HUES64 (cell line): ENCODE measurements around the gene ORAI2.

Experiments used
- H3K27ac ChIP-seq: 2 replicates; pipeline ENCODE4 v1.7.0; 2013; ENCODE audit warnings: low read depth, low read length, inconsistent platforms
- H3K27me3 ChIP-seq: 2 replicates; pipeline ENCODE4 v1.6.1; 2013; ENCODE audit warnings: mild to moderate bottlenecking, low read length; ENCODE audit not compliant: insufficient read depth
- H3K36me3 ChIP-seq: 2 replicates; pipeline ENCODE4 v1.6.1; 2013; ENCODE audit warnings: mild to moderate bottlenecking, low read length; ENCODE audit not compliant: insufficient read depth
- H3K4me1 ChIP-seq: 2 replicates; pipeline ENCODE4 v1.6.1; 2013; ENCODE audit warnings: mild to moderate bottlenecking, low read length, moderate library complexity; ENCODE audit not compliant: insufficient read depth
- H3K4me3 ChIP-seq: 2 replicates; pipeline ENCODE4 v1.5.1; 2013; ENCODE audit warnings: mild to moderate bottlenecking, low read length, moderate library complexity
- H3K9ac ChIP-seq: 2 replicates; pipeline ENCODE4 v1.6.1; 2013; ENCODE audit warnings: mild to moderate bottlenecking, low read depth, low read length
- H3K9me3 ChIP-seq: 2 replicates; pipeline ENCODE4 v1.6.1; 2013; ENCODE audit warnings: low read depth, low read length; ENCODE audit not compliant: insufficient read depth
- WGBS: fragments of 150-250, 120-280 bp; methylation state at CpG from one replicate; pipeline ENCODE4 v1.1.7; 2013; ENCODE audit warnings: missing lambda C conversion rate; 5-methylcytosine and 5-hydroxymethylcytosine counted together

Gene ORAI2

GRCh38 chr7:102459221-102459844 is 26.0 kb downstream of the ORAI2 start:
- Histone ChIP-seq H3K9ac (no peak overlapping the region), H3K9me3 (no peaks in the 10 kb centered on the region), H3K27ac (no peak overlapping the region), H3K4me3 (no peak overlapping the region), H3K27me3 (no peaks in the 10 kb centered on the region), H3K36me3 (peaks cover 36% of the 10 kb centered on the region), H3K4me1 (no peaks in the 10 kb centered on the region)
- 95% methylated on average over 24 of the region's 24 CpGs for WGBS

GRCh38 chr7:102460467-102460866 is 27.1 kb downstream of the ORAI2 start:
- WGBS = 94% methylated on average over 8 of the region's 8 CpGs
- Histone ChIP-seq H3K27ac (no peak overlapping the region), H3K4me3 (no peak overlapping the region), H3K4me1 (no peaks in the 10 kb centered on the region), H3K36me3 (peaks cover 36% of the 10 kb centered on the region), H3K27me3 (no peaks in the 10 kb centered on the region), H3K9me3 (no peaks in the 10 kb centered on the region), H3K9ac (no peak overlapping the region)

GRCh38 chr7:102463841-102464576 is 30.6 kb downstream of the ORAI2 start:
- H3K36me3 ChIP-seq = peaks cover 11% of the 10 kb centered on the region
- peak overlapping the region; percentile 77 for H3K27ac ChIP-seq
- peak overlapping the region; percentile 99 for H3K4me3 ChIP-seq
- H3K9me3 ChIP-seq = no peaks in the 10 kb centered on the region
- no peaks in the 10 kb centered on the region for H3K27me3 ChIP-seq
- peak overlapping the region; percentile 94 for H3K9ac ChIP-seq
- 18% methylated on average over 23 of the region's 24 CpGs for WGBS
- no peaks in the 10 kb centered on the region for H3K4me1 ChIP-seq

- H3K27ac ChIP-seq = peak within 1 kb of the TSS; percentile 77
- H3K9ac ChIP-seq = peak within 1 kb of the TSS; percentile 94
- WGBS = under 1% methylated on average over 81 of the region's 81 CpGs
- no peaks in the 10 kb centered on the region for H3K9me3 ChIP-seq
- H3K27me3 ChIP-seq = no peaks in the 10 kb centered on the region
- H3K36me3 ChIP-seq = peaks cover 9% of the 10 kb centered on the region
- peak within 1 kb of the TSS; percentile 99 for H3K4me3 ChIP-seq
- H3K4me1 ChIP-seq = no peaks in the 10 kb centered on the region
Measured at GRCh38 chr7:102464577-102465280, 31.4 kb downstream of the ORAI2 start, which contains the start of the genes ALKBH4 and LRWD1. TSS of gene ALKBH4 (minus strand) at chr7:102464863. CDS start at chr7:102464836, 27 bp downstream. TSS of gene LRWD1 (plus strand) at chr7:102464984. CDS start at chr7:102465081, 97 bp downstream.

GRCh38 chr7:102466097-102466496 is 32.7 kb downstream of the ORAI2 start:
- Histone ChIP-seq H3K9ac (no peak overlapping the region), H3K9me3 (no peaks in the 10 kb centered on the region), H3K4me3 (peak overlapping the region; percentile 99), H3K27me3 (no peaks in the 10 kb centered on the region), H3K27ac (no peak overlapping the region), H3K36me3 (peaks cover 14% of the 10 kb centered on the region), H3K4me1 (no peaks in the 10 kb centered on the region)
- WGBS = 91% methylated on average over 7 of the region's 7 CpGs

- Histone ChIP-seq H3K27me3 (no peaks in the 10 kb centered on the region), H3K4me3 (no peak overlapping the region), H3K9ac (no peak overlapping the region), H3K36me3 (peaks cover 23% of the 10 kb centered on the region), H3K27ac (no peak overlapping the region), H3K4me1 (no peaks in the 10 kb centered on the region), H3K9me3 (no peaks in the 10 kb centered on the region)
- WGBS = 95% methylated on average over 24 of the region's 24 CpGs
Measured at GRCh38 chr7:102467581-102468477, 34.5 kb downstream of the ORAI2 start.

- no peaks in the 10 kb centered on the region for H3K9me3 ChIP-seq
- H3K4me1 ChIP-seq = no peaks in the 10 kb centered on the region
- no peak overlapping the region for H3K4me3 ChIP-seq
- peaks cover 31% of the 10 kb centered on the region for H3K36me3 ChIP-seq
- WGBS = 93% methylated on average over 40 of the region's 40 CpGs
- H3K9ac ChIP-seq = no peak overlapping the region
- H3K27ac ChIP-seq = no peak overlapping the region
- no peaks in the 10 kb centered on the region for H3K27me3 ChIP-seq
Measured at GRCh38 chr7:102468478-102469350, 35.3 kb downstream of the ORAI2 start.

GRCh38 chr7:102469351-102469971 is 36.1 kb downstream of the ORAI2 start:
- H3K9me3 ChIP-seq = no peaks in the 10 kb centered on the region
- whole genome bisulfite sequencing = 94% methylated on average over 24 of the region's 24 CpGs
- no peaks in the 10 kb centered on the region for H3K27me3 ChIP-seq
- H3K9ac ChIP-seq = no peak overlapping the region
- no peak overlapping the region for H3K27ac ChIP-seq
- no peak overlapping the region for H3K4me3 ChIP-seq
- peaks cover 31% of the 10 kb centered on the region for H3K36me3 ChIP-seq
- H3K4me1 ChIP-seq = no peaks in the 10 kb centered on the region

- Histone ChIP-seq H3K4me3 (no peak overlapping the region), H3K27ac (no peak overlapping the region), H3K36me3 (peaks cover 31% of the 10 kb centered on the region), H3K9me3 (no peaks in the 10 kb centered on the region), H3K9ac (no peak overlapping the region), H3K27me3 (no peaks in the 10 kb centered on the region), H3K4me1 (no peaks in the 10 kb centered on the region)
- WGBS = 88% methylated on average over 16 of the region's 20 CpGs
Measured at GRCh38 chr7:102469972-102470825, 36.8 kb downstream of the ORAI2 start.
